Endothelial cell of hepatic sinusoid (primary cell): ENCODE measurements around the gene COL25A1.
"Not testable (repeated sequence)": the region's sequence is repeated elsewhere in the genome, so short reads cannot be mapped to it uniquely, and the experiment has no call there.

Source experiments
- in situ Hi-C: cut with HindIII; loops from 2 replicates; pipeline ENCODE4 v1.10.0; 2017; ENCODE audit warnings: low sequenced_read_pairs

COL25A1 gene

GRCh38 chr4:109020861-109021260, 281.6 kb downstream of the COL25A1 start:
- in situ Hi-C loops = no loop called here

GRCh38 chr4:109016200-109016599, 286.3 kb downstream of the COL25A1 start:
- in situ Hi-C loops = no loop called here

DNA sequence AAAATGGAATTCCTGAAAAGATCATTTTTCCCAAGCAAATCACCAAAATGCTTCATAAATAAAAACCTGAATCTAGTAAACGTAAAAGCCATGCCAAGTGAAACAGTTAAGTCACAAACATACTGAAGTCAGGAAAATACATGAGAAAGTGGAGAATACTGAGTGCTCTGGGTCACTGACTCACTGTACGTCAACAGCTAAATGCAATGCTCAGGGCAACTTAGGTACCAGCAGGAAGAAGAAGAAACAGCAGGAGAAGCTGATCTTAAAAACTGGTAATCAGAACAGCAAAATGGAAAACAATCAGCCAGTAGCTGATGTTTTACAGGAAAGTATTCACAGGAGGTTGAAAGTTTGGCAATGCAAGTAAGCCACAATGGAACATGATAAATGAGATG, 287.0 kb downstream of the COL25A1 start:
- in situ Hi-C loops = no loop called here

GRCh38 chr4:109014593-109015412, 287.7 kb downstream of the COL25A1 start:
- in situ Hi-C loops = no loop called here

GRCh38 chr4:109012286-109012880, 290.1 kb downstream of the COL25A1 start:
- in situ Hi-C loops = no loop called here

DNA sequence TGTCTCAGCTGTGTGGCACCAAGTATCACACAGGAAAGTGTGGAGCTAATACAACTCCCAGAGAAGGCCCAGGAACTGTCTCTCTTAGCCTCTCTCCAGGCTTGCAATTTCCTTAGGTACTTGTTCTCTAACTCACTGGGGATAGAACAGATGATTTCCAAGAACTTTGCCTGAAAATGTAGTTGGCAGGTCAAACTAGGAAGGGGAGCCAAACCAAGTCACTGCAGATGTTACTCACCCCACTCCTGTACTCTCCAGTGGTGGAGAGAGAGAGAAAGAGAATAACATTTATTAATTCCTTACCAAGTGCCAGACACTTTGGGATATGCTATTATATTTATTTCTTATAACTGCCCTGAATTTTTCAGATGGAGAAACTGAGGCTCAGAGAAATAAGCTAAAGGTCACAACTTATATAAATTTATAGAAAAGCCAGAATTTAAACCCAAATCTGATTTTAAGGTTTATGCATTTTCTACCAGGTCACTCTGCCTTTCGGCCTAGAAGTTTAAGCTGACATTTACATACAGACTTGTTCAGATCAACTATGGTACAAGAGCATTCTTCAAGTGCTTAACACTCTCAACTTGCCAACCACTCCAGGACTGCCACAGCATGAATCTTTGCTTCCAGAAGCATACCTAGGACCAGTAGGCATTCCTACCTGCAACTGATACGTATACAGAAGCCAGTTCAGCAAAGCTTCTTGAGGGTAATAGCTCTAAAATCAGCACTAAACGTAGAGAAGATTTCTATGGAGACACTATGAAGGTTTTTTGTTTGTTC, 291.0 kb downstream of the COL25A1 start:
- in situ Hi-C loops = no loop called here

DNA sequence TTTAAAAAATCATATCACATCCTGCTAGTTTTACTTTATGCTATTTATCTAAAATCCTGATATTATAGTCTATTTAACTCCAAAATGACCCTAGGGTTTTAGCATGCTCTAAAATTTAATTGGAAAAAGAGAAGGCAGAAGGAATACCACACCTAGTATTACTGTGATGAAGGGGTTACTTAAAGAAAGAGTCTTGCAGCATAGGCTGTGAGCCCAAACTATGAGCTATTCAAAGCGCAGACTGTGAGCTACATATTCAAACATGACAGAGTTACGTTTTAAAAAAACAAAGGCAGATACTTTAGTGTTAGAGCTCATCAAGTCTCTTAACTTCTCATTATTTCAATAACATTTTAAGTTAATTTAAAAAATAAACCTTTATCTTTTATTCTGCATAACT, 291.9 kb downstream of the COL25A1 start:
- in situ Hi-C loops = no loop called here

- in situ Hi-C loops = no loop called here
Observed at GRCh38 chr4:109009909-109010308, 292.5 kb downstream of the COL25A1 start.

DNA sequence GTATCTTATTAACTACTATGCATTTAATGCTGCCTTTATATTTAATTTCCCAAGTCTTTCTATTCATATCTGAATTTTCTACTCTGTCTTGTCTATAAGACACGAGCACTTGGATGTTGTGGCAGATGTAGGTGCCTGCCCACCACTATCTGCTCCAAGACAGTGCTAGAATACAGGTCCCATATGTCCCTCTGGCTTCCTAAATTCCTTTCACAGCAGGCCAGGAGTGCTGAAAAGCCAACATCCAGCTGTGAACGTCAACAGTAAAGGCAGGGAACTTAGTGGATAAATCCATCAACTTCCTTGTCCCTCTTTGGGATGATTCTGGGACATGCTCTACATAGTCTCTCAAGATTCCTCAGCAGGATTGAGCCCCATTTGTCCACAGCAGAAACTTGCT, 294.5 kb downstream of the COL25A1 start:
- in situ Hi-C loops = no loop called here

- in situ Hi-C loops = no loop called here
Observed at GRCh38 chr4:109005523-109005922, 296.9 kb downstream of the COL25A1 start.

- in situ Hi-C loops = no loop called here
Observed at GRCh38 chr4:109004418-109004817, 298.0 kb downstream of the COL25A1 start.

DNA sequence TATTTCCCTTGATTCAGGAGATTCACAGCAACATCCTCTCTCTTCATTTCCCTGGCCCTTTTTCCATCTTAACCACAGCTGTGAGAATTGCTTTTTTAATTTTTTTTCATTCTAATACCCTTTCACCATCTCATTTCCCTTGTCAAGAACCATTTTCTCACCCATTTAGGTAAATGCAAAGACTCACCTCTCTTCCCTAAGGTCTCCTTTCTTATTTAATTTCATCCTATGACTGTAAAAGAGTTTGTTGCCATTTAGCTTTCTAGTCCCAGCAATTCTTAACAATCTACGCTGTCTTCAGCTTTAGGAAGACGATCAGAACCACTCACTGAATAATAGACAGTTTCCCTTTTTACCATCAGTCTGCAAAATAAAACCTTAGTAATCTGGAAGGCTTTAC, 298.5 kb downstream of the COL25A1 start:
- in situ Hi-C loops = no loop called here

- in situ Hi-C loops = no loop called here
Observed at GRCh38 chr4:108991551-108992328, 310.7 kb downstream of the COL25A1 start.

DNA sequence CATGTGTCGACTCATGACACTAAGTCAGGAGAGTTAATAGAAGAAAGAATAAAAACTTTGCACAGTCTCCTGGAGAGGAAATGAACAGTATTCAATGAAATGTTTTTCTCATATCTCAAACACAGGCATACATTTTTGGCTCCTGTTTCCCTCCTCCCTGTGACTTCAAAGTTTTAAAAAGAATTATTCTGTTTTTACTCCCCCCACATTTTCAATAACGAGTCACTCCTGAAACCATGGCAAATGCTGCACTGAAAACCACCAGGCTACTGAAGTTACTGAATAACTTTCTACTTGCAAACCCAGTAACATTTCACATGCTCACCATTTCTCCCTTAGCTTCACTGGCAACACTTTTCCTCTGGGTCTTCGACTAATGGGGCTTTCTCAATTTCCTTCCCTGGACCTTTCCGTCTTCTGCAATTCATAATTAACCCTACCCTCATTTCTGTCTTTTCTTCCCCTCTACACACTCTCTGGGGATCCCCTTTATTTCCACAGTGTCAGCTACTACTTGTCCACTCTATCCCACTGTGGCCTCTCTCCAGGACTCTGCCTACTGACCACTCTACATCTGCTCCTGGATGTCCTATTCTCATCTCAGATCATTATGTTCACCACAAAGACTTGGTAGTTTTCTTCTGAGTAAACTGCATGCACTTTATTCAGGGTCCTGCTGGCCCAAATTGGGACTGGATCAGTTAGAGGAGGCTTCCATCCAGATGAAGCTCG, 313.8 kb downstream of the COL25A1 start:
- in situ Hi-C loops = no loop called here

DNA sequence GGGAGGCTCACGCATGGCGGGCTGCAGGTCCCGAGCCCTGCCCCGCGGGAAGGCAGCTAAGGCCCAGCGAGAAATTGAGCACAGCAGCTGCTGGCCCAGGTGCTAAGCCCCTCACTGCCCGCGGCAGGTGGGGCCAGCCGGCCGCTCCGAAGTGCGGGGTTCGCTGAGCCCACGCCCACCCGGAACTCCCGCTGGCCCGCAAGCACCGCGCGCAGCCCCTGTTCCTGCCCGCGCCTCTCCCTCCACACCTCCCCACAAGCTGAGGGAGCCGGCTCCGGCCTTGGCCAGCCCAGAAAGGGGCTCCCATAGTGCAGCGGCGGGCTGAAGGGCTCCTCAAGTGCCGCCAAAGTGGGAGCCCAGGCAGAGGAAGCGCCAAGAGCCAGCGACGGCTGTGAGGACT, 318.0 kb downstream of the COL25A1 start:
- in situ Hi-C loops = not testable (repeated sequence)

- in situ Hi-C loops = no loop called here
Observed at GRCh38 chr4:108982402-108983185, 319.9 kb downstream of the COL25A1 start.

- in situ Hi-C loops = no loop called here
Observed at GRCh38 chr4:108980455-108981239, 321.8 kb downstream of the COL25A1 start.

DNA sequence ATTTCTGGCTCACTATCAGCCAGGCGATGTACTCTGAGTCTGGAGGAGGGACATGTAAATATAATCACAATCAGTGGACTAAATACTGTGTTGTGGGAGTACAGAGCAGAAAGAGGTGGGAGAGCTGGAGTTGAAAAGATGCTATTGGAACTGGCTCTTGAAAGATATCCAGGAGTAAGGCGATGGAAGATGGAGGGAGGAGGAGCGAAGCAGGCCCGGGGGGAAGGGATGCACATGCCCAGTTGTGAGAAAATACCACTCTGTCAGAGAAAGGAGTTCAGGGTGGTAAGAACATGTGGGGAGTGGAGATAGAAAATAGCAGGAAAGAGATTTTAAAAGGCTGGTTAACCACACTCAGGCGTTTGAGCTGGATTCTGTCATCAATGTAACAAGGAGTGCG, 322.7 kb downstream of the COL25A1 start:
- in situ Hi-C loops = no loop called here

DNA sequence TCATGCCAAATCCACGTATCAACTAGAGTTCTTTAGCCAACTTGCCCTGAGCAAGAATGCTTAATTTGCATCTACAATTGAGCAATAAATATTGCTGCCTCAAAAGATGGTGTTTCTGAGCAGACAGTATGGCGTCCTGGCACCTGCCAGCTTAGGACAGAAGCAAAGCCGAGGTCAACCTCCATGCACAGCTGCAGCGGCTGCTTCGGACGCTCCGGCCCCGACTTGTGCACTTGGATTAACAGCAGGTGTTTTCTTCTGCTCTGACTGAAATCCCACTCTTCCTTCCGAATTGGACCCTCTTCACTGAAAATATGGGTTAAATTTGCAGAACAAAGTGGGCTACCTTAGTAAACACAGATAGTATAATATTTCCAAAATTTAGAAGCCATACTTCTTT, 324.4 kb downstream of the COL25A1 start:
- in situ Hi-C loops = no loop called here
